Measurements from ENCODE around the gene MTFR2. TPM values are rescaled to one million over a fixed set of nuclear protein-coding genes. Genes with fewer than 3 reads are reported as not detected.

Gene MTFR2
- total RNA-seq, 1 donor from 2014 or later: 0.91 TPM

- Mint-ChIP-seq H3K4me1 (ENCODE audit: unreplicated experiment) (peaks cover 2% of the 10 kb centered on the region), H3K27ac (ENCODE audit: unreplicated experiment) (no peak overlapping the region)
- no peak for TF ChIP-seq CTCF (IDR thresholded peaks at IDR 0.05)
Measured at GRCh38 chr6:136236466-136237293, 13.4 kb downstream of the MTFR2 start.

GRCh38 chr6:136235233-136235564 lies 14.9 kb downstream of the MTFR2 start:
- Mint-ChIP-seq H3K4me1 (ENCODE audit: unreplicated experiment) (peaks cover 10% of the 10 kb centered on the region), H3K27ac (ENCODE audit: unreplicated experiment) (no peak overlapping the region), H3K4me3 (ENCODE audit: unreplicated experiment) (no peak overlapping the region), H3K27me3 (ENCODE audit: unreplicated experiment) (no peaks in the 10 kb centered on the region), H3K9me3 (ENCODE audit: unreplicated experiment) (no peaks in the 10 kb centered on the region), H3K36me3 (ENCODE audit: unreplicated experiment) (peaks cover 5% of the 10 kb centered on the region)
- TF ChIP-seq CTCF (IDR thresholded peaks at IDR 0.05): no peak
- no peak for DNase-seq (ENCODE audit: extremely low spot score, unreplicated experiment)

More at GRCh38 chr6:136236466-136237293, 13.4 kb downstream of the MTFR2 start:
- H3K36me3 Mint-ChIP-seq (ENCODE audit: unreplicated experiment): peaks cover 5% of the 10 kb centered on the region
- H3K4me3 Mint-ChIP-seq (ENCODE audit: unreplicated experiment): no peak overlapping the region
- no peaks in the 10 kb centered on the region for H3K27me3 Mint-ChIP-seq (ENCODE audit: unreplicated experiment)
- DNase-seq (ENCODE audit: extremely low spot score, unreplicated experiment): no peak
- H3K9me3 Mint-ChIP-seq (ENCODE audit: unreplicated experiment): no peaks in the 10 kb centered on the region

GRCh38 chr6:136232701-136233100 lies 17.4 kb downstream of the MTFR2 start:
- TF ChIP-seq CTCF (IDR thresholded peaks at IDR 0.05): no peak
- Mint-ChIP-seq H3K9me3 (ENCODE audit: unreplicated experiment) (no peaks in the 10 kb centered on the region), H3K36me3 (ENCODE audit: unreplicated experiment) (peaks cover 3% of the 10 kb centered on the region), H3K27ac (ENCODE audit: unreplicated experiment) (no peak overlapping the region), H3K4me3 (ENCODE audit: unreplicated experiment) (no peak overlapping the region), H3K4me1 (ENCODE audit: unreplicated experiment) (peaks cover 10% of the 10 kb centered on the region), H3K27me3 (ENCODE audit: unreplicated experiment) (no peaks in the 10 kb centered on the region)
- DNase-seq (ENCODE audit: extremely low spot score, unreplicated experiment): no peak

- H3K27me3 Mint-ChIP-seq (ENCODE audit: unreplicated experiment): no peaks in the 10 kb centered on the region
- no peaks in the 10 kb centered on the region for H3K9me3 Mint-ChIP-seq (ENCODE audit: unreplicated experiment)
- peaks cover 20% of the 10 kb centered on the region for H3K4me1 Mint-ChIP-seq (ENCODE audit: unreplicated experiment)
- H3K4me3 Mint-ChIP-seq (ENCODE audit: unreplicated experiment): no peak overlapping the region
- TF ChIP-seq CTCF (IDR thresholded peaks at IDR 0.05): no peak
- peak overlapping the region; percentile 67 for H3K27ac Mint-ChIP-seq (ENCODE audit: unreplicated experiment)
- no peaks in the 10 kb centered on the region for H3K36me3 Mint-ChIP-seq (ENCODE audit: unreplicated experiment)
- no peak for DNase-seq (ENCODE audit: extremely low spot score, unreplicated experiment)
Measured at GRCh38 chr6:136230219-136230853, 19.8 kb downstream of the MTFR2 start.

- TF ChIP-seq CTCF (IDR thresholded peaks at IDR 0.05): no peak
- Mint-ChIP-seq H3K27me3 (ENCODE audit: unreplicated experiment) (no peaks in the 10 kb centered on the region), H3K4me1 (ENCODE audit: unreplicated experiment) (peaks cover 19% of the 10 kb centered on the region), H3K27ac (ENCODE audit: unreplicated experiment) (no peak overlapping the region), H3K36me3 (ENCODE audit: unreplicated experiment) (no peaks in the 10 kb centered on the region), H3K4me3 (ENCODE audit: unreplicated experiment) (no peak overlapping the region), H3K9me3 (ENCODE audit: unreplicated experiment) (no peaks in the 10 kb centered on the region)
- no peak for DNase-seq (ENCODE audit: extremely low spot score, unreplicated experiment)
Measured at GRCh38 chr6:136228814-136229213, 21.3 kb downstream of the MTFR2 start.
